Esophagus muscularis mucosa (tissue), 4 donors: ENCODE measurements around the gene PDGFD.

ENCODE experiments used
- EP300 ChIP-seq: sonication (generic); formaldehyde crosslinking; IDR thresholded peaks from one replicate; pipeline ENCODE4 v1.6.1; 2017; ENCODE audit warnings: antibody characterized with exemption
- POLR2A ChIP-seq: fragments of 450-650 bp; IDR thresholded peaks from one replicate; pipeline ENCODE4 v1.6.1; 2017; ENCODE audit warnings: antibody characterized with exemption, moderate library complexity, mild to moderate bottlenecking, low read depth
- TF ChIP-seq, protein P1 (sequence below), 3 experiments: fragments of 200-600 bp in 2 of 3; fragments of 450-650 bp in 1 of 3; sonication (generic) in 2 of 3; IDR thresholded peaks; one replicate each; pipeline ENCODE4 v1.5.1; 2017 to 2019; ENCODE audit warnings: antibody characterized with exemption in 3 of 3, mild to moderate bottlenecking in 2 of 3, moderate library complexity in 1 of 3

DNA sequence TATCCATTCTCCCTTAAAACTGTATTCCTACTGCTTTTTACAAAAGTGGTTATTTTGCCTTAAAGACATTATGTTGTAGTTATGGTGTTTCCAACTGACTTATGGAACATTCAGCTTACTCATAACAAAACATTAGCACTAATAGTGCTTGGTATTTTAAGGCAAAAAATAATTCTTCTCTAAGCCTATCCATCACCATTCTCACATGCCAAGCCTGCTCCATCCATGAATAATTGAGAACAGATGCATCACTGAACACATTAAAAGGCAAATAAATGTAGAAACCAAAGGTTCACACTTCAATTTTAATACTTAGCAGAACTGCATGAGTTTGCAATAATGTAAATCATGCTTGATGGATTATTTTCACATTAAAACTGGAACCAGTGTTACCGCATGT, 169.9 kb downstream of the PDGFD start:
- TF ChIP-seq, protein P1, sequence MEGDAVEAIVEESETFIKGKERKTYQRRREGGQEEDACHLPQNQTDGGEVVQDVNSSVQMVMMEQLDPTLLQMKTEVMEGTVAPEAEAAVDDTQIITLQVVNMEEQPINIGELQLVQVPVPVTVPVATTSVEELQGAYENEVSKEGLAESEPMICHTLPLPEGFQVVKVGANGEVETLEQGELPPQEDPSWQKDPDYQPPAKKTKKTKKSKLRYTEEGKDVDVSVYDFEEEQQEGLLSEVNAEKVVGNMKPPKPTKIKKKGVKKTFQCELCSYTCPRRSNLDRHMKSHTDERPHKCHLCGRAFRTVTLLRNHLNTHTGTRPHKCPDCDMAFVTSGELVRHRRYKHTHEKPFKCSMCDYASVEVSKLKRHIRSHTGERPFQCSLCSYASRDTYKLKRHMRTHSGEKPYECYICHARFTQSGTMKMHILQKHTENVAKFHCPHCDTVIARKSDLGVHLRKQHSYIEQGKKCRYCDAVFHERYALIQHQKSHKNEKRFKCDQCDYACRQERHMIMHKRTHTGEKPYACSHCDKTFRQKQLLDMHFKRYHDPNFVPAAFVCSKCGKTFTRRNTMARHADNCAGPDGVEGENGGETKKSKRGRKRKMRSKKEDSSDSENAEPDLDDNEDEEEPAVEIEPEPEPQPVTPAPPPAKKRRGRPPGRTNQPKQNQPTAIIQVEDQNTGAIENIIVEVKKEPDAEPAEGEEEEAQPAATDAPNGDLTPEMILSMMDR (IDR thresholded peaks at IDR 0.05) = no peak
- TF ChIP-seq EP300 (no peak), POLR2A (no peak)
